ENCODE results near the gene LCMT1.

GRCh38 chr16:25066747-25067631, 44.6 kb upstream of the LCMT1 start:
- TF ChIP-seq CTCF (IDR thresholded peaks at IDR 0.05) (no peak), POLR2A (IDR thresholded peaks at IDR 0.05) (peak; percentile 80)

Data from prostate gland (tissue), 2 donors.